Activated T-helper 17 cell treated with anti-CD3 and anti-CD28 coated beads, Interleukin-2, amount 50 U/mL, for 72 hours (primary cell): Measurements from ENCODE around the gene GABRA5. TPM values are rescaled to one million over a fixed set of nuclear protein-coding genes. Genes with fewer than 3 reads are reported as not detected.

Experiments
- ATAC-seq: fragments of 150-1000 bp; cut with Tn5 transposase; replicated peaks from 2 replicates; pipeline ENCODE4 v1.10.0; 2021; ENCODE audit warnings: mild to moderate bottlenecking, moderate library complexity
- H3K27ac Mint-ChIP-seq: one replicate; pipeline ENCODE4 v1.8.0; 2022; ENCODE audit warnings: mixed read lengths
- H3K27me3 Mint-ChIP-seq: one replicate; pipeline ENCODE4 v1.8.0; 2022; ENCODE audit warnings: mixed read lengths
- H3K36me3 Mint-ChIP-seq: one replicate; pipeline ENCODE4 v1.8.0; 2022; ENCODE audit warnings: low read depth, mild to moderate bottlenecking, mixed read lengths
- H3K4me1 Mint-ChIP-seq: one replicate; pipeline ENCODE4 v1.8.0; 2022; ENCODE audit warnings: mixed read lengths
- H3K4me3 Mint-ChIP-seq: one replicate; pipeline ENCODE4 v1.8.0; 2022; ENCODE audit warnings: mild to moderate bottlenecking, mixed read lengths
- H3K9me3 Mint-ChIP-seq: one replicate; pipeline ENCODE4 v1.8.0; 2022; ENCODE audit warnings: mixed read lengths
- total RNA-seq, 2 donors: library from RNA; stranded (reverse); gene quantifications; one replicate each; pipeline ENCODE4 v1.2.3, GENCODE V29; 2022

The GABRA5 gene
- total RNA-seq, 2 donors from 2014 or later = not detected

- Mint-ChIP-seq H3K36me3 (no peaks in the 10 kb centered on the region), H3K27ac (no peak overlapping the region), H3K4me1 (no peaks in the 10 kb centered on the region), H3K27me3 (no peaks in the 10 kb centered on the region), H3K4me3 (no peak overlapping the region), H3K9me3 (no peaks in the 10 kb centered on the region)
- ATAC-seq = no peak
These were observed 104.6 kb downstream of the GABRA5 start for GRCh38 chr15:26971271-26972018.

DNA sequence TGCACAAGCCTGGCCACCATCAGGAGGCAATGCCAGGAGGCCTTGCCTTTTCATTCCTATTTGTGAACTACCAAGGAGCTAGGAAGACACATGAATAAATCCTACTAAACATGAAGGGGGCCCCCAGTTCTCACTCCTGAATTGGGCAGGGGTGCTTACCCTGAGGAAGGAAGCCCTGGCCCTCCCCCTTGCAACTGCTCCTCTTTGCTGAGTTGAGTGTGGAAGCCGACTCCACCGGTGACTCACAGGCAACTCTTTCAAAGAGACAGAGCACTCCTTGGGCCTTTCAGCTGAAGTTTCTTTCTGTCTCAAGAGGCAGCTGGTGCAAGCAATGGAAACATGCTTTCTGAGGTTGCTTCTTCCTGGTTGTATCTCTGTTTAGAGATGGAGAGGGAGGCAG lies 105.8 kb downstream of the GABRA5 start:
- Mint-ChIP-seq H3K4me1 (no peaks in the 10 kb centered on the region), H3K36me3 (no peaks in the 10 kb centered on the region), H3K4me3 (no peak overlapping the region), H3K9me3 (peaks cover 4% of the 10 kb centered on the region), H3K27me3 (no peaks in the 10 kb centered on the region), H3K27ac (no peak overlapping the region)
- no peak for ATAC-seq

DNA sequence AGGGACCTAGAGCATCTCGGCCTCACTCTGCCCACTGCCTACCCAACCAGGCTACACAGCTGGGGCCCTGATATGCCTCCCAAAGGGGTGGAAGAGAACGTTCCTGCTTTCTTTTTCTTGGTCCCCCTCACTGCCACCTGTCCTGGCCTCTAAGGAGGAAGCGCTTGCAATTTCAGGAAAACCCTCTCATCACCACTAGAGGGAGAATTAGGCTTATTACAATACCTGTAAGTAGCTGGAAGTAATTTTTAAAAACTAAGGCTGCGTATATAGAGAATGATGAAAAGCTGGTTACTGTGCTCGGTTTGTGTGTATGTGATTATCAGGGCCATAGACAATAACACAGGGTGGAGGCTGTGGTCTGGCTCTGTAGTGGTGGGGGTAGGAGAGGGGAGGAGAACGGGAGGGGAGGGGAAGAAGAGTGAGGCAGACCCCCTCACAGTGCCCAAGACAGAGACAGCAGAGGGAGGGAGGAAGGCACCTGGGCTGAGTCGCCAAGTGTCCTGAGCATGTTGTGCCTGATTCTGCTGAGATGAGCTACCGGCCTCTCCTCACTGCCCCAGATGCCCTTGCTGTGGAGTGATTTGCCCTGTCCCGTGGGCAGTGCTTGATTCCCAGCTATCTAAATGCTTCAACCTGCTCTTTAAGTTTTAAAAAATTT lies 107.4 kb downstream of the GABRA5 start:
- no peaks in the 10 kb centered on the region for H3K27me3 Mint-ChIP-seq
- H3K4me3 Mint-ChIP-seq = no peak overlapping the region
- peaks cover 9% of the 10 kb centered on the region for H3K9me3 Mint-ChIP-seq
- no peak for ATAC-seq
- no peaks in the 10 kb centered on the region for H3K4me1 Mint-ChIP-seq
- H3K27ac Mint-ChIP-seq = no peak overlapping the region
- no peaks in the 10 kb centered on the region for H3K36me3 Mint-ChIP-seq

GRCh38 chr15:26981492-26981891 lies 114.6 kb downstream of the GABRA5 start:
- ATAC-seq = no peak
- Mint-ChIP-seq H3K4me3 (no peak overlapping the region), H3K4me1 (no peaks in the 10 kb centered on the region), H3K27ac (no peak overlapping the region), H3K27me3 (no peaks in the 10 kb centered on the region), H3K36me3 (no peaks in the 10 kb centered on the region), H3K9me3 (peaks cover 15% of the 10 kb centered on the region)

DNA sequence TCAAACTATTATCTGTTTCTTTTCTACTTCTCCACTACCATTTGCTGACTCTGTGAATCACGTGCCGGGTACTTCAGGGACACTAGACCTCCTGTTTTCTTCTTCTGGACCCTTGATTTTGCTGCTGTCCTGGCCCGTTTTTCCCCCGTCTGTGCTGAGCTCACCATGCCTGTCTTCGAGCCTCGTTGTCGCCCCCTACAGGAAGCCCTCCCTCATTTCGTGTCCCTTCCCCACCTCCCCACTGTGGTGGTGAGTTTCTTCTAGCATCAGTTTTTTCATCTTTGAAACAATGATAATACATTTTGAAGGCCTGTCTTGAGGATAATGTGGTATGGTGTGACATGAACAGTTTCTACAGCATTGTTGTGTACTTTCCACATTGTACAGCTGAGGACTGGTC lies 117.0 kb downstream of the GABRA5 start:
- H3K9me3 Mint-ChIP-seq = peaks cover 12% of the 10 kb centered on the region
- H3K27ac Mint-ChIP-seq = no peak overlapping the region
- no peaks in the 10 kb centered on the region for H3K36me3 Mint-ChIP-seq
- no peaks in the 10 kb centered on the region for H3K27me3 Mint-ChIP-seq
- no peaks in the 10 kb centered on the region for H3K4me1 Mint-ChIP-seq
- H3K4me3 Mint-ChIP-seq = no peak overlapping the region
- no peak for ATAC-seq

- Mint-ChIP-seq H3K27me3 (no peaks in the 10 kb centered on the region), H3K36me3 (no peaks in the 10 kb centered on the region), H3K4me1 (no peaks in the 10 kb centered on the region), H3K4me3 (no peak overlapping the region), H3K9me3 (peaks cover 11% of the 10 kb centered on the region), H3K27ac (no peak overlapping the region)
- ATAC-seq = no peak
These were observed 118.2 kb downstream of the GABRA5 start for GRCh38 chr15:26985050-26985449.

DNA sequence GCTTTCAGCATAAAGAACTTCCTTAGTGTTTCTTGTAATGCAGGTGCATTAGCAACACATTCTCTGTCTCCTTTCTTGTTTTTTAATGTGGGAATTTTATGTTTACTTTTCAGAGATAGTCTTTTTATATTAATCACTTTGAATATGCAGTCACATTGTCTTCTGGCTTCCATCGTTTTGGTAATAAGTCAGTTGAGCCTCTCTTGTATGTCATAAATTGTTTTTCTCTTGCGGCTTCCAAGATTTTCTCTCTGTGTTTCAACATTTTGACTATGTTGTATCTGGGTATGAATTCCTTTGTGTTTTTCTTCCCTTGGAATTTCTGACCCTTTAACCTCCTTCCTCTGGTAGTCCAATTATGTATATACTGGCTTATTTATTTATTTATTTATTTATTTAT lies 129.4 kb downstream of the GABRA5 start:
- no peak for ATAC-seq
- peaks cover 19% of the 10 kb centered on the region for H3K9me3 Mint-ChIP-seq
- no peaks in the 10 kb centered on the region for H3K36me3 Mint-ChIP-seq
- H3K27me3 Mint-ChIP-seq = no peaks in the 10 kb centered on the region
- no peak overlapping the region for H3K4me3 Mint-ChIP-seq
- no peaks in the 10 kb centered on the region for H3K4me1 Mint-ChIP-seq
- no peak overlapping the region for H3K27ac Mint-ChIP-seq

Other genes starting within 250 kb of the GABRA5 start
- gene GABRB3, start 94.0 kb upstream of the GABRA5 start, total RNA-seq = under 1 TPM in 1 of 2 donors, not detected in 1; 0.32 TPM
- gene GABRG3, start 104.1 kb downstream of the GABRA5 start, total RNA-seq = not detected